Esophagus squamous epithelium (tissue), 4 donors: ENCODE data around the gene MAD2L1BP.

Source experiments
- POLR2A ChIP-seq, 4 donors: fragments of 450-650 bp; IDR thresholded peaks; one replicate each; pipeline ENCODE4 v1.6.1; 2017; ENCODE audit warnings: antibody characterized with exemption in 4 of 4, mild to moderate bottlenecking in 4 of 4, moderate library complexity in 3 of 4
- TF ChIP-seq, protein P1 (sequence below), 6 experiments: fragments of 450-650 bp in 4 of 6; fragments of 200-600 bp in 2 of 6; sonication (generic) in 2 of 6; IDR thresholded peaks; one replicate each; pipeline ENCODE4 v1.5.1; 2016 to 2019; ENCODE audit warnings: antibody characterized with exemption in 6 of 6, mild to moderate bottlenecking in 4 of 6, moderate library complexity in 4 of 6

DNA sequence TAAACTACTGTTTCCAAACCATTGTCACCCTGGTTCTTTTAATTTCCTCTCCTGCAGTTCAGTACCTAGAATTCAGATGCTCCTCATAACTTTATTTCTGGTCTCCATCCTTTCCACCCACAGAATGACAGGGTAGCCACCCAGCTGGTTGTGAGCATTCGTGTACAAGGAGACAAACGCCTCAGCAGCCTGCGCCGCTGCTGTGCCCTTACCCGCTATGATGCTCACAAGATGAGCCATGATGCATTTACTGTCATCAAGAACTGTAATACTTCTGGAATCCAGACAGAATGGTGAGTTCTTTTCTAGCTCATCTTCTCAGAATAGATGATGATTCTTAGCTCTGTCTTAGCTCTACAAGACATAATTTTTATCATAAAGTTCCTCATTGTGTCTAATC, 25.2 kb upstream of the MAD2L1BP start:
- TF ChIP-seq, protein P1, sequence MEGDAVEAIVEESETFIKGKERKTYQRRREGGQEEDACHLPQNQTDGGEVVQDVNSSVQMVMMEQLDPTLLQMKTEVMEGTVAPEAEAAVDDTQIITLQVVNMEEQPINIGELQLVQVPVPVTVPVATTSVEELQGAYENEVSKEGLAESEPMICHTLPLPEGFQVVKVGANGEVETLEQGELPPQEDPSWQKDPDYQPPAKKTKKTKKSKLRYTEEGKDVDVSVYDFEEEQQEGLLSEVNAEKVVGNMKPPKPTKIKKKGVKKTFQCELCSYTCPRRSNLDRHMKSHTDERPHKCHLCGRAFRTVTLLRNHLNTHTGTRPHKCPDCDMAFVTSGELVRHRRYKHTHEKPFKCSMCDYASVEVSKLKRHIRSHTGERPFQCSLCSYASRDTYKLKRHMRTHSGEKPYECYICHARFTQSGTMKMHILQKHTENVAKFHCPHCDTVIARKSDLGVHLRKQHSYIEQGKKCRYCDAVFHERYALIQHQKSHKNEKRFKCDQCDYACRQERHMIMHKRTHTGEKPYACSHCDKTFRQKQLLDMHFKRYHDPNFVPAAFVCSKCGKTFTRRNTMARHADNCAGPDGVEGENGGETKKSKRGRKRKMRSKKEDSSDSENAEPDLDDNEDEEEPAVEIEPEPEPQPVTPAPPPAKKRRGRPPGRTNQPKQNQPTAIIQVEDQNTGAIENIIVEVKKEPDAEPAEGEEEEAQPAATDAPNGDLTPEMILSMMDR (IDR thresholded peaks at IDR 0.05) = no peak
- no peak for TF ChIP-seq POLR2A (IDR thresholded peaks at IDR 0.05)
